Keratinocyte (primary cell): Measurements from ENCODE around the gene NLRP6.

ENCODE experiments used
- CTCF ChIP-seq, 3 experiments: IDR thresholded peaks in 1 of 3; conservative IDR thresholded peaks in 1 of 3; optimal IDR thresholded peaks in 1 of 3; 2 replicates in 2 of 3; 3 replicates in 1 of 3; pipeline versions ENCODE3 to v1.5.1; 2011; ENCODE audit warnings: low read length in 3 of 3, mild to moderate bottlenecking in 3 of 3, moderate library complexity in 2 of 3, control low read depth in 1 of 3, inconsistent platforms in 1 of 3; ENCODE audit not compliant: insufficient read depth in 2 of 3; ENCODE audit errors: extremely low read depth in 1 of 3
- EZH2 ChIP-seq: IDR thresholded peaks from one replicate; pipeline ENCODE4 v1.6.1; 2012; ENCODE audit warnings: inconsistent platforms, mild to moderate bottlenecking, low read length, moderate library complexity

GRCh38 chr11:326842-327580 is 48.8 kb downstream of the NLRP6 start:
- TF ChIP-seq CTCF (optimal IDR thresholded peaks at IDR 0.05 in 1 of 3, IDR thresholded peaks at IDR 0.05 in 1 of 3, conservative IDR thresholded peaks at IDR 0.05 in 1 of 3; ENCODE audit: extremely low read depth in 1 of 3, insufficient read depth in 2 of 3, low read length in 3 of 3) (no peak), EZH2 (no peak)
